Measurements from ENCODE around the gene UNC80.

UNC80 gene

DNA sequence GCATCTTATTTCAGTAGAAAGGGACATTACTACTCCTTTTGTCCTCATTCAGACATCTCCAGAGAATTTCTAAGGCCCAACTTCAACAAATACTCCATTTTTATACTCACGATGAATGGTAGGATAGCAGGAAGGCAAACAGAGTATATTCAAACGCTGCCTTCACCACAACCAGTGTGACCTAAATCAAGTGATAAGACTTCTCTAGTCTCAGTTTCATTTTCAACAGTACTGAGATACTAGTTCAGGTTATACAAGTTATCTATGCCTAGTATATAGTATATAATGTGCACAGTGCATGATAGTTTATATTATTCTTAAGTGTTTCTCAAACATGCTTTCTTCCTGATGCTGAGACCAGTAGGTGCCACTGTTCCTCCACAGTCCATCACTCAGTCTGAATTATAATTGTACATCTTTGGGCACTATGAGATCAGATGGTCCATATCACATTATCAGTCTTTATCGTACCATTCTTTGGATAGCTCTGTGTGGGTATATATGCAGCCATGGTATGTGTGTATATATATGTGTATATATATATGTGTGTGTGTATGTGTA lies 164.6 kb downstream of the UNC80 start:
- no peak overlapping the region for H2AFZ ChIP-seq (ENCODE audit: low read depth, low read length)
- peaks cover 10% of the 10 kb centered on the region for H3K36me3 ChIP-seq (ENCODE audit: insufficient read depth, low read length)
- H3K9me3 ChIP-seq (ENCODE audit: low read length): peaks cover under 1% of the 10 kb centered on the region
- peaks cover 12% of the 10 kb centered on the region for H3K4me1 ChIP-seq (ENCODE audit: insufficient read depth, low read length)
- no peak overlapping the region for H3K4me3 ChIP-seq (ENCODE audit: low read length)
- no peaks in the 10 kb centered on the region for H3K27me3 ChIP-seq (ENCODE audit: insufficient read depth, low read length)

DNA sequence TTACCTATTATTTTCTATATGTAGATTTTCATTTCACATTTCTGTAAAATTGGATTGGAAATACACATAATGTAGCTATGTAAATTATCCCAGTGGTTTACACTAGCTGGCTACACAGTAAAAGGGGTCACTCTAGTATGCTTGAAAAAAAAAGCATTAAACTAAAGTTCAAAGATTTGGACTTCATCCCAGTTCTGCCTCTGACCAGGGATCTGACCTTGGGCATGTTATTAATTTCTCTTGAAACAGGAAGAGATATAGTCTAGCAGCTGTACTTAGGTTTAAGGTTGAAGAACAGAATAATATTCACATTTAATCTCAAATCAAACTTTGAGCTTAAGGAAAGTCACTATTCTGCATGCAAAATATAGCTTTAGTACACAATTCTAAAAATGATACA lies 166.3 kb downstream of the UNC80 start:
- Histone ChIP-seq H3K4me3 (ENCODE audit: low read length) (no peak overlapping the region), H3K4me1 (ENCODE audit: insufficient read depth, low read length) (peaks cover 12% of the 10 kb centered on the region), H3K36me3 (ENCODE audit: insufficient read depth, low read length) (peaks cover 22% of the 10 kb centered on the region), H3K27me3 (ENCODE audit: insufficient read depth, low read length) (no peaks in the 10 kb centered on the region), H2AFZ (ENCODE audit: low read depth, low read length) (no peak overlapping the region), H3K9me3 (ENCODE audit: low read length) (peaks cover 2% of the 10 kb centered on the region)

DNA sequence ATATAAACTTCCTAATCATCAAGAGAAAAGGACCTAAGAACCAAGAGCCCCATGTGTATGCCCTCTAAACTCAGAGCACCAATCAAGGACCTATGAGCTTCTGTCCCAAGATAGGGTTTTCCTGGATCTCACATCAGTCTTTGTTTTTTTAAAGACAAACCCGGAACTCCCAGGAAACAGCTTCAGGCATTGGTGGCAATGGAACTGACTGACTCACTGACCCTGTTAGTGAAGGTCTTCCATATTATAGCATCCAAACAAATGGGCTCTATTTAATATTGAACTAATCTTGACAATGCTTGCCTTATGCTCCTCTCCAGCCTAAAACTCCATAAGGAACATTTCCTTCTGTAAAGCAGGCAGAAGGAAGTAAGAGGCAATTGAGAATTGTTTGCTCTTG lies 167.3 kb downstream of the UNC80 start:
- no peak overlapping the region for H2AFZ ChIP-seq (ENCODE audit: low read depth, low read length)
- H3K4me3 ChIP-seq (ENCODE audit: low read length): no peak overlapping the region
- H3K9me3 ChIP-seq (ENCODE audit: low read length): peaks cover 2% of the 10 kb centered on the region
- no peaks in the 10 kb centered on the region for H3K27me3 ChIP-seq (ENCODE audit: insufficient read depth, low read length)
- peaks cover 26% of the 10 kb centered on the region for H3K36me3 ChIP-seq (ENCODE audit: insufficient read depth, low read length)
- H3K4me1 ChIP-seq (ENCODE audit: insufficient read depth, low read length): peaks cover 10% of the 10 kb centered on the region

DNA sequence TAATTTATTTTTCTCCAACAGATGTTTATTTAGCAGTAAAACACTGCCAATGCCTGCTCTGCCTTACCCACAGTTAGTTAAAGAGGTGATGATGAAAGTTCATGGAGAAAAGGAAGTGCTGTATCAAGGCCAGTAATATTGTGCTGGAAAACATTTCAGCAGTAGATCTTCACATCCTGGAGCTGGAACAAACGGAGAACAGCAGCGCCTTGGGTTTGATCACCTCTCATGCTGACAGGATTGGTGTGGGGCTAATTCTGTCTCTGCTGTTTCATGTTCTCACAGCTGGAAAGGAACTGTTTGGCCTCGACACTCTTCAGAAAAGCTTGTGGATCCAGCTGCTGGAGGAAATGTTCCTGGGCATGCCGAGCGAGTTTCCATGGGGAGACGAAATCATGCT lies 169.3 kb downstream of the UNC80 start:
- H3K9me3 ChIP-seq (ENCODE audit: low read length): peaks cover 2% of the 10 kb centered on the region
- H3K36me3 ChIP-seq (ENCODE audit: insufficient read depth, low read length): peaks cover 30% of the 10 kb centered on the region
- H3K4me1 ChIP-seq (ENCODE audit: insufficient read depth, low read length): peaks cover 2% of the 10 kb centered on the region
- no peak overlapping the region for H2AFZ ChIP-seq (ENCODE audit: low read depth, low read length)
- H3K4me3 ChIP-seq (ENCODE audit: low read length): no peak overlapping the region
- no peaks in the 10 kb centered on the region for H3K27me3 ChIP-seq (ENCODE audit: insufficient read depth, low read length)

DNA sequence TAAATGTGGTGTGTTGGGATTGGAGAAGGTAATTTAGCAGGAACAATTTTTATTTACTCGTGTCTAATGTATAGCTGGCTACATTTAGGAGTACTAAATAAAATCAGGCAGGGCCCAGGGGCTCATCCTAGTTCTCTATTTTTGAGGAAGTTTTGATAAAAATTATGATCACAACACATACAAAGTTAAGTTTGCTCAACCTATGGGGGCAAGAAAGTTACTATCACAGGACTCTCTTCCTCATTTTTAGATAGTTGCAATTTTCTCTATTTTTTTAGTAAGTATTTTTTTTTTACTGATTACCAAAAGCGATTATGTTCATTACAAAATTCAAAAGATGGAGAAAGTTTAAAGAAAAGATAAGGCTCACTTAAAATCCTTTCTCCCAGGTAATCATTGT lies 170.8 kb downstream of the UNC80 start:
- peaks cover 26% of the 10 kb centered on the region for H3K36me3 ChIP-seq (ENCODE audit: insufficient read depth, low read length)
- H3K4me1 ChIP-seq (ENCODE audit: insufficient read depth, low read length): peaks cover 2% of the 10 kb centered on the region
- no peak overlapping the region for H2AFZ ChIP-seq (ENCODE audit: low read depth, low read length)
- no peak overlapping the region for H3K4me3 ChIP-seq (ENCODE audit: low read length)
- peaks cover 2% of the 10 kb centered on the region for H3K9me3 ChIP-seq (ENCODE audit: low read length)
- H3K27me3 ChIP-seq (ENCODE audit: insufficient read depth, low read length): no peaks in the 10 kb centered on the region

DNA sequence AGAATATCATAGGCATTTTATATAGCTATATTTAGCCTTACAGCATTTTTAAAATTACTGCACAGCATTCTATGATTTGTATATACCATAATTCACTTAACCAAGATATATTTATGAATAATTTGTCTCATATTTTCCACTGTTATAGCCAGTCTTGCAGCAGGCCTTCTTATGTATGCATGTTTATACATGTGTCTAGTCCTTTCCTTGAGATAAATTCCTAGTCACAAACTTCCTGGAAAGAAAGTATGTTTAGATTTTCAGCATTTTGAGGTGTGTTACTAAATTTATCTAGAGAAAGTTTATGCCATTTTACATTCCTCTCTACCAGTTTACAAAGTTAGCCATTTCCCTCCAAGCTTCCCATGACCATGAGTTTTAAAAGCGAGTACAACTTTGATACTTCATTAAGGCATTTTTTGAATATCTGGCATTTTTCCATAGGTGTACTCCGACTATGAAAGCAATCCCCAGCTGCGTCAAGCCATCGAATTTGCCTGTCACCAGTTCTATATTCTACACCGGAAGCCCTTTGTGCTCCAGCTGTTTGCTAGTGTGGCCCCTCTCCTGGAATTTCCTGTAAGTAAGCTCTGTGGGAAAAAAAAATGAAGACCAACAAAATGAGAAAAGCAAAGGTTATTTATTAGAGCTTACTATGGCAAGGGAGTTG lies 171.4 kb downstream of the UNC80 start:
- peaks cover 2% of the 10 kb centered on the region for H3K9me3 ChIP-seq (ENCODE audit: low read length)
- no peak overlapping the region for H3K4me3 ChIP-seq (ENCODE audit: low read length)
- peaks cover 2% of the 10 kb centered on the region for H3K4me1 ChIP-seq (ENCODE audit: insufficient read depth, low read length)
- H3K27me3 ChIP-seq (ENCODE audit: insufficient read depth, low read length): no peaks in the 10 kb centered on the region
- H3K36me3 ChIP-seq (ENCODE audit: insufficient read depth, low read length): peaks cover 26% of the 10 kb centered on the region
- no peak overlapping the region for H2AFZ ChIP-seq (ENCODE audit: low read depth, low read length)

DNA sequence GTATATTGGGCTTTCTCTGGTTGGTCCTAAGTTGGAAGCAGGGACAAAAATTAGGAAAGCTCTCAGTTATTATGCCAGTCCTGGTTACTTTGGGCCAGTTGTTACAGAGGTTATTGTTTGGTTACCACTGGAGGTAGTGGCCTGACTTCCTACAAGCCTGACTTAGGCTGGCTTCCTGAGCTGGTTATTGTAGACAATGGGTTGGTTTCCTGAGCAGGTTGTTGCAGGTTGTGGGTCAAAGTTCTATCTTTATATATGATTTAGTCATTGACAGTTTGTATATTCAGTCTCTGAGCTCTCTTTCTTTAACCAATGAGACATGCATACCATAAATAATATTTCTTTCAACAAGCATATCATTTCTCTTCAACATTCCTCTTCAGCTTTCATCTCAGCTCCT lies 172.1 kb downstream of the UNC80 start:
- Histone ChIP-seq H3K9me3 (ENCODE audit: low read length) (peaks cover 2% of the 10 kb centered on the region), H2AFZ (ENCODE audit: low read depth, low read length) (no peak overlapping the region), H3K36me3 (ENCODE audit: insufficient read depth, low read length) (peaks cover 26% of the 10 kb centered on the region), H3K27me3 (ENCODE audit: insufficient read depth, low read length) (no peaks in the 10 kb centered on the region), H3K4me1 (ENCODE audit: insufficient read depth, low read length) (peaks cover 2% of the 10 kb centered on the region), H3K4me3 (ENCODE audit: low read length) (no peak overlapping the region)

DNA sequence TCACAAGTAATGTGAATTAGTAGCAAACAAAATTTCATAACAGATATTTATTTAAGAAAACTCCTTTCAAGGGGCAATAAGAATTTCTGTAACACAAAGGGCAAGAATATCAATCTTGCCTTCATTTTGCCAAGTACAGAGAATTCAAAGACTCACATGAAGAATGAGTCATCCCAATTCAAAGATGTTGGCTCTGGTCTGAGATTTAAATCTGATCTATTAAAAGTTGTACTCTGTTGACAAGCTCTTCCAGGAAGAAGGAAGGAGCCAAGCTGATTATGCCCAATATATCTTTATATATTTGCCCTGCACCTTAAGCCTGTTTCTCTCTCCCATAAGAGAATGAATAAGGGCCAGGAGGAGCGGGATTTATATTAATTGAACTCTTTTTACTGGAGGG lies 174.9 kb downstream of the UNC80 start:
- Histone ChIP-seq H3K27me3 (ENCODE audit: insufficient read depth, low read length) (no peaks in the 10 kb centered on the region), H3K9me3 (ENCODE audit: low read length) (no peaks in the 10 kb centered on the region), H3K4me3 (ENCODE audit: low read length) (no peak overlapping the region), H2AFZ (ENCODE audit: low read depth, low read length) (no peak overlapping the region), H3K4me1 (ENCODE audit: insufficient read depth, low read length) (peaks cover 2% of the 10 kb centered on the region), H3K36me3 (ENCODE audit: insufficient read depth, low read length) (peaks cover 17% of the 10 kb centered on the region)

DNA sequence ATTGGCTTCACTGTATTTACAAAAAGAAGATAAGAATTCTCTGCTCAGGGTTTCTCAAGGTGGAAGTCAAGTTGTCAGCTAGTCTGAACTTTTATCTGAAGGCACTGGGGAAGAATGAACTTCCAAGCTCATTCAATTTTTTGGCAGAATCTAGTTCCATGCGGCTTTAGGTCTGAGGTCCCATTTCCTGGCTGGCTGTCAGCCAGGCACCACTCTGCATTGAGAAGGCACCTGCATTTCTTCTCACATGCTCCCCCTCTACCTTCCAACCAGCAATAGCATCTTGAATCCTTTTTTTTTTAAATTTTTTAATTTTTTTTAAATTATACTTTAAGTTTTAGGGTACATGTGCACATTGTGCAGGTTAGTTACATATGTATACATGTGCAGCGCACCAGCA lies 184.6 kb downstream of the UNC80 start:
- no peak overlapping the region for H2AFZ ChIP-seq (ENCODE audit: low read depth, low read length)
- H3K27me3 ChIP-seq (ENCODE audit: insufficient read depth, low read length): no peaks in the 10 kb centered on the region
- H3K9me3 ChIP-seq (ENCODE audit: low read length): no peaks in the 10 kb centered on the region
- no peaks in the 10 kb centered on the region for H3K36me3 ChIP-seq (ENCODE audit: insufficient read depth, low read length)
- H3K4me3 ChIP-seq (ENCODE audit: low read length): no peak overlapping the region
- peaks cover 22% of the 10 kb centered on the region for H3K4me1 ChIP-seq (ENCODE audit: insufficient read depth, low read length)

DNA sequence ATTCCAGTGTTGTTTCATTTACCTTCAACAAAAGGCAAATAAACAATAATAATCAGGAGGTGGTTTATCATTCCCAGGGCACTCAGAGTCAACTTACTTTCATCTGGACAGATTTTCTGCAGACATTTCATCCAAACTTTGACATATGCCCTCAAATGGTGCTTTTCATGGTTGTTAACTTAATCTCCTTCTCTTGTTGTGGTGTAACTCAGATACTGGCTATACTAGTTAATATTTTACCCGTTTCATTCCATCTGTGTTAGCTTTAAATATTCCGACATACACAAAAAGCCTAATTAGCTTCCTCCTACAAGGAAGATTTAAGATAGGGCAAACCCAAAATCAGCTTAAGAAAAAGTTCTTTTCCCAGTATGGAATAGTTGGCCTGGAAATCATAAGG lies 186.4 kb downstream of the UNC80 start:
- Histone ChIP-seq H3K4me3 (ENCODE audit: low read length) (no peak overlapping the region), H3K36me3 (ENCODE audit: insufficient read depth, low read length) (no peaks in the 10 kb centered on the region), H3K4me1 (ENCODE audit: insufficient read depth, low read length) (peaks cover 36% of the 10 kb centered on the region), H2AFZ (ENCODE audit: low read depth, low read length) (no peak overlapping the region), H3K27me3 (ENCODE audit: insufficient read depth, low read length) (no peaks in the 10 kb centered on the region), H3K9me3 (ENCODE audit: low read length) (no peaks in the 10 kb centered on the region)

DNA sequence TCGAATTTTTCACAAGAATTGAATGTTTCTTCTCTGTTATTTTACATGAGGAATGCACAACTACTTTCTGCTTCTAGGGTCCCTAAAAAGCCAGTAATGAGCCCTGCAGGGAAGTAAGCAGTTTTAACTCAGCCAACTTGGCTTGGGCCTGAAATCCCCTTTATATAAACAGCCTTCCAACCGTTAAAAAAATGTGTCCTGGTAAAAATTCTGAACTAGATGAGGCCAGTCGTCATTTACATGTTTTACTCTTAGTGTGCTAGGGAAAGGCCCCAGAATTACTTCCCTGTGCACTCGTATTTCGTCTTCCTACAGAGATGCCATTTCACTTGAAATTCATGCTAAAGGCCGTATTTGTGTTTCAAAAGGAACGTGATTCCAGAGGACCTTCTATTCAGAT lies 188.4 kb downstream of the UNC80 start:
- Histone ChIP-seq H3K4me1 (ENCODE audit: insufficient read depth, low read length) (peaks cover 36% of the 10 kb centered on the region), H3K4me3 (ENCODE audit: low read length) (peak overlapping the region; percentile 16), H3K9me3 (ENCODE audit: low read length) (no peaks in the 10 kb centered on the region), H2AFZ (ENCODE audit: low read depth, low read length) (peak overlapping the region; percentile 62), H3K36me3 (ENCODE audit: insufficient read depth, low read length) (no peaks in the 10 kb centered on the region), H3K27me3 (ENCODE audit: insufficient read depth, low read length) (no peaks in the 10 kb centered on the region)

DNA sequence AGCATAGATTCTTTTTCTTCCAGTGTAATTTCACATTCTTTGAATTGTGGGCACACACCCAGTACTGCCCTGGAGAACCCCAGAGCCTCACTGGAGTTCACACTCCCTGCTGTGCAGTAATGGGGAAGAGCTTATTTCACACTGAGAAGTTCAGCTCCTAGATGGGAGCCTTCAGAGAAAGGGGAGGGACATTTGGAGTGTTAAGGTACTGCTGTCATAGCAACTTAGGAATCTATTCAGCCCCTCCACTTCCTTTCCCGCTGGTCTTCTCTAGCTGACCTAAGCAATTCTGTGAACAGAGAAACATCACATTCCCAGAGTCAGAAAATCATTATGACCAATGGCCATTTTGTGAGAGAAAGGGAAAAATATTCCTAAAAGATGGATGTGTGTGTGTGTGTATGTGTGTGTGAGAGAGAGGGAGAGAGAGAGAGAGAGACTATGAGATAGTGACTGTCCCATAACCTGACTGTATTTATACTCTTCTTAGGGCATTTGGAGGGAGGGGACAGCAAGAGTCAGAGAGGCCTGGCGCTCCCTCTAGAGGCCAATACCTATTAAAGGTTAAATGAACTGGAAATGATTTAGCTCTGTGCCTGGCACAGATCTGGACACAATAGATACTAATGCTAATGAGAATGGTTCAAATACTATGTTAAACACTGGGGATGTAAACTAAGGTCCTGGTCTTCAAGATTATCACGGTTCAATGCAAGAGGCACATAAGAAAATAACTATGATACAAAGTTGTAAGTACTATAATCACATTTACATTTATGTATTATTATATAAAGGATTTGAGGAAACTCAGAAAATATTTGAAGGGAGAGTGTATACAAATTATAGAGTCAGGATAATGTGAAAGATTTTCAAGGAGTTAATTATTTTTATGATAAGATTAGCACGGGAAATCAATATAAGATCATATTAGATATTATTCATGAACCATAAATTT lies 189.3 kb downstream of the UNC80 start:
- peaks cover 36% of the 10 kb centered on the region for H3K4me1 ChIP-seq (ENCODE audit: insufficient read depth, low read length)
- no peaks in the 10 kb centered on the region for H3K36me3 ChIP-seq (ENCODE audit: insufficient read depth, low read length)
- peak overlapping the region; percentile 16 for H3K4me3 ChIP-seq (ENCODE audit: low read length)
- H3K9me3 ChIP-seq (ENCODE audit: low read length): no peaks in the 10 kb centered on the region
- peak overlapping the region; percentile 62 for H2AFZ ChIP-seq (ENCODE audit: low read depth, low read length)
- H3K27me3 ChIP-seq (ENCODE audit: insufficient read depth, low read length): no peaks in the 10 kb centered on the region

DNA sequence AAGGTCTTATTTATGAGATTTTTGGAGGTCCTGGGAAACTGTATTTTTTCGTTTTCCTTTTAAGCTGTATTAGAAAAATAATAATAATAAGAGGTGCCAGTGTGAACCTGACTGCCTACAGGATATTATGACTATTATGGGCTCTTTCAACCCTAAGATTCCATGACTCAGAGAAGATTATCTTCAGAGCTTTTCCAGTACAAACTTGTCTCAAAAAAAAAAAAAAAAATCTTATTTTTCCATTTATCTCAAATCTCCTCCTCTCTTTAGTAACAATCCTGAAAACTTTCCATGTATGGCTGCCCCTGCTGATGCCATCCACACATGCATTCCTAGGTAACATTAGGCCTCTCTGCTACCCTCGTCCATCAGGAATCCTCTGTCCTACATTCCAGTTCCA lies 194.1 kb downstream of the UNC80 start:
- H3K4me3 ChIP-seq (ENCODE audit: low read length): no peak overlapping the region
- no peak overlapping the region for H2AFZ ChIP-seq (ENCODE audit: low read depth, low read length)
- no peaks in the 10 kb centered on the region for H3K27me3 ChIP-seq (ENCODE audit: insufficient read depth, low read length)
- H3K36me3 ChIP-seq (ENCODE audit: insufficient read depth, low read length): peaks cover 2% of the 10 kb centered on the region
- peaks cover 18% of the 10 kb centered on the region for H3K4me1 ChIP-seq (ENCODE audit: insufficient read depth, low read length)
- H3K9me3 ChIP-seq (ENCODE audit: low read length): no peaks in the 10 kb centered on the region

Data from neuron (in vitro differentiated cells).